Fibroblast of villous mesenchyme (primary cell): ENCODE results near the gene IL3RA. TPM values are rescaled to one million over a fixed set of nuclear protein-coding genes. Genes with fewer than 3 reads are reported as not detected.

Experiments
- DNase-seq: peaks from one replicate; pipeline ENCODE4 v3.0.0-alpha.2; 2010; ENCODE audit warnings: low read depth
- H3K4me3 ChIP-seq: 2 replicates; pipeline ENCODE4 v1.5.1; 2011; ENCODE audit warnings: low read depth, mild to moderate bottlenecking, low read length
- total RNA-seq: library from RNA; depleted of rRNA; stranded (reverse); fragments of >200 nt; gene quantifications from 2 replicates; pipeline ENCODE4 v1.2.3, GENCODE V29; 2012
- TF ChIP-seq, protein P1 (sequence below): IDR thresholded peaks from 2 replicates; pipeline ENCODE4 v1.5.1; 2012; ENCODE audit warnings: low read depth, mild to moderate bottlenecking, low read length; ENCODE audit not compliant: insufficient read depth

Gene IL3RA
- total RNA-seq, 1 donor = not detected

DNA sequence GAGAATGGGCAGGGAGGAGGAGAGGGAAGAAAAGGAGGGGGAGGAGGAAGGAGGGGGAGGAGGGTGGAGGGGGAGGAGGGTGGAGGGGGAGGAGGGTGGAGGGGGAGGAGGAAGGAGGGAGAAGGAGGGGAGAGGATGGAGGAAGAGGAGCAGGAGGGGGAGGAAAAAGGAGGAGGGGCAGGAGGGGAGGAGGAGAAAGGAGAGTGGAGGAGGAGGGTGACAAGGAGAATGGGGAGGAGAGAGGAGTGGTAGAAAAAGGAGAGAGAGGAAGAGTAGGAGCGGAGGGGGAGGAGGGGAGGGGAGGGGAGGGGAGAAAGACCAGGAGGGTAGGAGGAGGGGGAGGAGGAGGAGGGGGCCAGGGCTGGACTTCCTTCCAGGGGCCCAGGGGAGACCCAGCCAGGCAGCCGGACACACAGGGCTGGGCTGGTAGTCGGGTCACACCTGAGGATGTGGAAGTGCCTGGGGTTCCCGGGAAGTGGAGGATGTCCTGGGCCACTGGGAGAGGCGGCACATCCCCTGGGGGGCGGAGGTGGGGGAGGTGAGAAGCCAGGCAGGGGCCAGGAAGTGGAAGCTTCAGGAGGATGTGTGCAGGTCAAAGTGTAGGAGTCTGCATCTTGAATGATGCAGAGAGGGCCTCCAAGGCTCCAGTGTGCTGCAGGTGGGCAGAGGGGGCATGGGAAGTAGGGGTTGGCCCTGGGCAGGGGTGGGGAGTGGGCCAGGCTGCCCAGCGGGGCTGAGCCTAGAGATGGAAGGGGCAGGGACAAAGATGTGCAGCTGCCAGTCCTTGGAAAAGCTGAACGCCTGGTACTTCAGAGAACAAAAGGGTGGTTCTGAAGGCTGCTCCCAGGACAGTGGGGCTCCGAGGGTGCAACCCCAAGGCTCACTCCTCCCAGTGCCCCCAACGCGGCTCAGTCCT, 18.8 kb downstream of the IL3RA start:
- no peak for DNase-seq
- TF ChIP-seq, protein P1, sequence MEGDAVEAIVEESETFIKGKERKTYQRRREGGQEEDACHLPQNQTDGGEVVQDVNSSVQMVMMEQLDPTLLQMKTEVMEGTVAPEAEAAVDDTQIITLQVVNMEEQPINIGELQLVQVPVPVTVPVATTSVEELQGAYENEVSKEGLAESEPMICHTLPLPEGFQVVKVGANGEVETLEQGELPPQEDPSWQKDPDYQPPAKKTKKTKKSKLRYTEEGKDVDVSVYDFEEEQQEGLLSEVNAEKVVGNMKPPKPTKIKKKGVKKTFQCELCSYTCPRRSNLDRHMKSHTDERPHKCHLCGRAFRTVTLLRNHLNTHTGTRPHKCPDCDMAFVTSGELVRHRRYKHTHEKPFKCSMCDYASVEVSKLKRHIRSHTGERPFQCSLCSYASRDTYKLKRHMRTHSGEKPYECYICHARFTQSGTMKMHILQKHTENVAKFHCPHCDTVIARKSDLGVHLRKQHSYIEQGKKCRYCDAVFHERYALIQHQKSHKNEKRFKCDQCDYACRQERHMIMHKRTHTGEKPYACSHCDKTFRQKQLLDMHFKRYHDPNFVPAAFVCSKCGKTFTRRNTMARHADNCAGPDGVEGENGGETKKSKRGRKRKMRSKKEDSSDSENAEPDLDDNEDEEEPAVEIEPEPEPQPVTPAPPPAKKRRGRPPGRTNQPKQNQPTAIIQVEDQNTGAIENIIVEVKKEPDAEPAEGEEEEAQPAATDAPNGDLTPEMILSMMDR = no peak
- H3K4me3 ChIP-seq = no peak overlapping the region

DNA sequence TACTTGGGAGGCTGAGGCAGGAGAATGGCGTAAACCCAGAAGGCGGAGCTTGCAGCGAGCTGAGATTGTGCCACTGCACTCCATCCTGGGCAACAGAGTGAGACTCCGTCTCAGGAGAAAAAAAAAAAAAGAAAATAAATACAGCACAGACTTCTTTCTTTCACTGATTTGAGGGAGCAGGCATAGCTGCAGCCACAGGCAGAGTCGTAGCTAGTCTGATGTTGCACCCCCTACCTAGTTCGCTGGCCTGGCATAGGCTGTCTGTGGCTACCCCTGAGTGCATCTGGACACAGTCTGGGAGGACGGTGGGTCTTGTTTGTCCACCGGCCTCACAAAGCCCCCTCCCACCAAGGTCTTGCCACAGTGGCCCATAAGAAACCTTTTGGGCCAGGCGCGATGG, 21.4 kb downstream of the IL3RA start:
- DNase-seq = no peak
- TF ChIP-seq, protein P1 = no peak
- no peak overlapping the region for H3K4me3 ChIP-seq

DNA sequence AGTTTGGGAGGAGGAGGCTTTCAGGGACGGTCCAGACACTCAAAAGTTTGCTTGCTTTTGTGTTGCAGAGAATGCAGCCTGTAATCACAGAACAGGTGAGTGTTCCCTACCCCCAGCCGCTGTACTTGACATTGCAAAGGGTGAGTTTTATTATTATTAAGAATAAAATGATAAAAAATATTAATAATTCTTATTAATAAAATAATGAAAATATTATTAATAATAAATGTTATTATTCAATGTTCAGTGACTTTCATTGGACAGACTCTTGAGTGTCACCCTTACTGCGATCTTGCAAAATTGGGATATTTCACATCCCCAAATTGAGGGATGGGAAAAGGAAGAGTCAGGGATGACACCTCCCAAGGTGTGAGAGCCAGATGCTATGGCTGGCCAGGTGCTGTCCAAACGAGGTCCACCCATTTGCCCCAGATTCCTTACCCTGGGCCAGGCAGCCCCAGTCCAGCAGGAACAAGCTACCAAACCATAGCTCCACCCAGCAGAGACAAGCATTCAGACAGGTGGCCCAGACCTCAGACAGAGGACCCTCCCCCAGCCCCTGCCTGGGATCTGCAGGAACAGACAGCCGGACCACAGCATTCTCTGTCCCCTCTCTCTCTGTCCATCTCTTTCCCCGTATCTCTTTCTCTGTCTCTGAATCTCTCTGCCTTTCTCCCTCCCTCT, 22.4 kb downstream of the IL3RA start:
- TF ChIP-seq, protein P1 = no peak
- DNase-seq = no peak
- no peak overlapping the region for H3K4me3 ChIP-seq

DNA sequence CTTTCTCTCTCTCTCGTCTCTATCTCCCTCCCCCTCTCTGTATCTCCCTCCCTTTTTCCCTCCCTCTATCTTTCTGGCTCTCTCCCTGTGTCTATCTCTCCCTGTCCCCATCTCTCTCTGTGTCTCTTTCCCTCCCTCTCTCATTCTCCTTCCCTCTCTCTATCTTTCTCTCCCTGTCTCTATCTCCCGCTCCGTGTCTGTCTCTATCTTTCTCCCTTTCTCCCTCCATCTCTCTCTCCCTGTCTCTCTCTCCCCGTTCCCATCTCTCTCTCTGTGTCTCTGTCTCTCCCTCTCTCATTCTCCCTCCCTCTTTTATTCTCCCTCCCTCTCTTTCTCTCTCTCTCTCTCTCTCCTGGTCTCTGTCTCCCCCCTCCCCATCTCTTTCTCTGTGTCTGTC, 22.9 kb downstream of the IL3RA start:
- no peak overlapping the region for H3K4me3 ChIP-seq
- DNase-seq = no peak
- TF ChIP-seq, protein P1 = no peak

DNA sequence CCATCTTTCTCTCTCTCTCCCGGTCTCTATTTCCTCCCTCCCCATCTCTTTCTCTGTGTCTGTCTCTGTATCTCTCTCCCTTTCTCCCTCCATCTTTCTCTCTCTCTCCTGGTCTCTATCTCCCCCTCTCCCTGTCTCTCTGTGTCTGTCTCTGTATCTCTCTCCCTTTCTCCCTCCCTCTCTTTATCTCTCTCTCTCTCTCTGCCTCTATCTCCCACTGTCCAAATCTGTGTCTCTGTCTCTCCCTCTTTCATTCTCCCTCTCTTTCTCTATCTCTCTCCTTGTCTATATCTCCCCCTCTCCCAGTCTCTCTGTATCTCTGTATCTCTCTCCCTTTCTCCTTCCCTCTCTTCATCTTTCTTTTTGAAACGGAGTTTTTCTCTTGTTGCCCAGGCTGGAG, 23.6 kb downstream of the IL3RA start:
- H3K4me3 ChIP-seq = no peak overlapping the region
- TF ChIP-seq, protein P1 = no peak
- DNase-seq = no peak

DNA sequence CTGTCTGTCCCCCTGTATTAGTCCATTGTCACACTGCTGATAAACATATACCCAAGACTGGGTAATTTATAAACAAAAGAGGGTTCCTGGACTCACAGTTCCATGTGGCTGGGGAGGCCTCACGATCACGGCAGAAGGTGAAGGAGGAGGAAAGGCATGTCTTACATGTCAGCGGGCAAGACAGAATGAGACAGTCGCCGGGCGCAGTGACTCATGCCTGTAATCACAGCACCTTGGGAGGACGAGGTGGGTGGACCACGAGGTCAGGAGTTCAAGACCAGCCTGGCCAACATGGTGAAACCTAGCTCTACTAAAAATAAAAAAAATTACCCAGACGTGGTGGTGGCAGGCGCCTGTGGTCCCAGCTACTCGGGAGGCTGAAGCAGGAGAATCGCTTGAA, 24.7 kb downstream of the IL3RA start:
- TF ChIP-seq, protein P1 = no peak
- no peak overlapping the region for H3K4me3 ChIP-seq
- no peak for DNase-seq
